T-helper 1 cell treated with Interleukin-12 subunit alpha and Interleukin-12 subunit beta and Interleukin-4 antibody, amounts not matched to agents 30 ng/mL and 1 ng/mL, for 36 hours (primary cell): ENCODE data around the gene KRTAP23-1. TPM values are rescaled to one million over a fixed set of nuclear protein-coding genes. Genes with fewer than 3 reads are reported as not detected.

Experiments used
- intact Hi-C: fragments of 100-400 bp; cut with micrococcal nuclease; formaldehyde crosslinking; loops from one replicate; pipeline ENCODE4 v1.15.1; 2024
- total RNA-seq: library from RNA; stranded (reverse); gene quantifications from 2 replicates; pipeline ENCODE4 v1.2.3, GENCODE V29; 2022

Gene KRTAP23-1
- total RNA-seq, 1 donor from 2014 or later: not detected

GRCh38 chr21:30315701-30316100 lies 32.7 kb downstream of the KRTAP23-1 start:
- intact Hi-C loops: no loop called here

GRCh38 chr21:30306884-30307283 lies 41.5 kb downstream of the KRTAP23-1 start:
- intact Hi-C loops: no loop called here

GRCh38 chr21:30305136-30305535 lies 43.3 kb downstream of the KRTAP23-1 start:
- intact Hi-C loops: no loop called here

Other genes starting within 250 kb of the KRTAP23-1 start
- not detected in 2 replicates for gene CLDN17, start 181.8 kb downstream of the KRTAP23-1 start, total RNA-seq
- not detected in 2 replicates for gene CLDN8, start 132.5 kb downstream of the KRTAP23-1 start, total RNA-seq
- gene KRTAP24-1, start 65.7 kb downstream of the KRTAP23-1 start, total RNA-seq: not detected in 2 replicates
- not detected in 2 replicates for gene KRTAP25-1, start 59.1 kb downstream of the KRTAP23-1 start, total RNA-seq
- gene KRTAP26-1, start 28.3 kb downstream of the KRTAP23-1 start, total RNA-seq: not detected in 2 replicates
- not detected in 2 replicates for gene KRTAP27-1, start 10.9 kb downstream of the KRTAP23-1 start, total RNA-seq
- gene KRTAP13-2, start 23.7 kb upstream of the KRTAP23-1 start, total RNA-seq: not detected in 2 replicates
- gene KRTAP13-1, start 47.4 kb upstream of the KRTAP23-1 start, total RNA-seq: not detected in 2 replicates
- not detected in 2 replicates for gene KRTAP13-3, start 77.3 kb upstream of the KRTAP23-1 start, total RNA-seq
- gene KRTAP13-4, start 81.6 kb upstream of the KRTAP23-1 start, total RNA-seq: not detected in 2 replicates
- gene KRTAP15-1, start 91.7 kb upstream of the KRTAP23-1 start, total RNA-seq: not detected in 2 replicates
- not detected in 2 replicates for gene KRTAP19-1, start 131.8 kb upstream of the KRTAP23-1 start, total RNA-seq
- not detected in 2 replicates for gene KRTAP19-2, start 138.8 kb upstream of the KRTAP23-1 start, total RNA-seq
- not detected in 2 replicates for gene KRTAP19-3, start 143.4 kb upstream of the KRTAP23-1 start, total RNA-seq
- not detected in 2 replicates for gene KRTAP19-4, start 148.6 kb upstream of the KRTAP23-1 start, total RNA-seq
- gene KRTAP19-5, start 153.5 kb upstream of the KRTAP23-1 start, total RNA-seq: not detected in 2 replicates
- gene KRTAP19-6, start 193.3 kb upstream of the KRTAP23-1 start, total RNA-seq: not detected in 2 replicates
- gene KRTAP19-7, start 212.7 kb upstream of the KRTAP23-1 start, total RNA-seq: not detected in 2 replicates
- gene KRTAP22-2, start 241.8 kb upstream of the KRTAP23-1 start, total RNA-seq: not detected in 2 replicates
- gene KRTAP6-3, start 243.8 kb upstream of the KRTAP23-1 start, total RNA-seq: not detected in 2 replicates